ENCODE measurements around the gene ME3.

DNA sequence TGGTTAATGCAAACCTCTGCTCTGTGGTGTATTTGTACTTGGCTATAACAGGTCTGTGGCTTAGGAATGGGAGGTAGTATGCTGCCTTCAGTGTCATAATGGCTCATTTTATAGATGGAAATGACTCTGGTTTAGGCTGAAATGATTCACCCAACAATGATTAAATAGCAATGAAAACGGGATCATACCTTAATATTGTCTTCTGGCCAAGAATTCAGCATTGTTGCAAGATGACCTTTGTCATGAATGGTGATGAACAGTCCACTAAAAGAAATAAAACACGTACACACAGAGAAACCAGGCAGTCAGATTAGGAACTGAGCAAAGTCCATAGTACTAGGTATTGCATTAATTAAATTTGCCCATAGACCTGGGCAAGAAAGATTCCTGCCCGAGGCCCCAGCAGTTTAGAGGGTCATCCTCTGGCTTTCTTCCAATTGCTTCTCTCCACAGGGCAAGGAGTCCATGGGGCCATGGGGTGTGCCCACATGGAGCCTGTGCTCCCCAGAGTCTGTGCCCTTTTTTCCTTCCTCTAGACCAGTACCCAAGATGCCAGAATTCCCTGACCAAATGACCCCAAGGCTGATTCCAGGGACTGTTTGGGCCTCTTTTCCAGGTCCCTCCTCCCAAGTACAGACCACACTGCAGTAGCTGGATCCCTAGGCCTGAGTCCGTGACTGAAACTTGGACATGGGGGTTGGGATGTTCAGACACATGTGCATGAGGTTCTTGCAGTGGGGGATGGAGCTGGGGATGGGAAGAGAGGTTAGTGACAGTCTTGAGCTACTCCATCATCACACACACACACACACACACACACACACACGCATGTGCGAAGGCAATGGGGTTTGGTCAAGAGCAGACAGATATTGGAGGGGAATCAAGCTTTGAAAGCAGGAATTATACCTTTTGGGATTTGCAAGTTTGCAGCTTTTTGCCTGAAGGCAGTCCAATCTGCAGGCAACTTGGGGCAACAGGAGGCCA is 163.5 kb downstream of the ME3 start:
- TF ChIP-seq, protein P1, sequence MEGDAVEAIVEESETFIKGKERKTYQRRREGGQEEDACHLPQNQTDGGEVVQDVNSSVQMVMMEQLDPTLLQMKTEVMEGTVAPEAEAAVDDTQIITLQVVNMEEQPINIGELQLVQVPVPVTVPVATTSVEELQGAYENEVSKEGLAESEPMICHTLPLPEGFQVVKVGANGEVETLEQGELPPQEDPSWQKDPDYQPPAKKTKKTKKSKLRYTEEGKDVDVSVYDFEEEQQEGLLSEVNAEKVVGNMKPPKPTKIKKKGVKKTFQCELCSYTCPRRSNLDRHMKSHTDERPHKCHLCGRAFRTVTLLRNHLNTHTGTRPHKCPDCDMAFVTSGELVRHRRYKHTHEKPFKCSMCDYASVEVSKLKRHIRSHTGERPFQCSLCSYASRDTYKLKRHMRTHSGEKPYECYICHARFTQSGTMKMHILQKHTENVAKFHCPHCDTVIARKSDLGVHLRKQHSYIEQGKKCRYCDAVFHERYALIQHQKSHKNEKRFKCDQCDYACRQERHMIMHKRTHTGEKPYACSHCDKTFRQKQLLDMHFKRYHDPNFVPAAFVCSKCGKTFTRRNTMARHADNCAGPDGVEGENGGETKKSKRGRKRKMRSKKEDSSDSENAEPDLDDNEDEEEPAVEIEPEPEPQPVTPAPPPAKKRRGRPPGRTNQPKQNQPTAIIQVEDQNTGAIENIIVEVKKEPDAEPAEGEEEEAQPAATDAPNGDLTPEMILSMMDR (conservative IDR thresholded peaks at IDR 0.05 in 1 of 2, IDR thresholded peaks at IDR 0.05 in 1 of 2; ENCODE audit: low read depth in 1 of 2, low read length in 2 of 2): no peak
- TF ChIP-seq EZH2 (IDR thresholded peaks at IDR 0.05; ENCODE audit: low read length, missing control alignments): no peak

Data from fibroblast of lung (primary cell).